Panc1 (cell line): ENCODE data around the gene SMIM24.

Experiments
- POLR2AphosphoS5 ChIP-seq: IDR thresholded peaks from 2 replicates; pipeline ENCODE4 v1.6.1; 2012; ENCODE audit warnings: mild to moderate bottlenecking, low read depth, low read length, moderate library complexity
- SIN3A ChIP-seq: IDR thresholded peaks from 2 replicates; pipeline ENCODE4 v1.6.1; 2012; ENCODE audit warnings: low read depth, mild to moderate bottlenecking, low read length, moderate library complexity, borderline replicate concordance; ENCODE audit not compliant: insufficient read depth
- TCF7L2 ChIP-seq: IDR thresholded peaks from 2 replicates; pipeline ENCODE4 v1.6.1; 2011; ENCODE audit warnings: mild to moderate bottlenecking, low read depth, low read length, inconsistent platforms
- TF ChIP-seq, protein P1 (sequence below): fragments of 450-650 bp; IDR thresholded peaks from 2 replicates; pipeline ENCODE4 v1.5.1; 2017; ENCODE audit warnings: mild to moderate bottlenecking
- TF ChIP-seq, protein P2 (sequence below), 2 experiments: IDR thresholded peaks; 2 replicates each; pipeline ENCODE4 v1.6.1; 2011 to 2012; ENCODE audit warnings: low read depth in 2 of 2, control low read depth in 1 of 2, low read length in 1 of 2, mild to moderate bottlenecking in 1 of 2, moderate library complexity in 1 of 2; ENCODE audit not compliant: insufficient read depth in 1 of 2

DNA sequence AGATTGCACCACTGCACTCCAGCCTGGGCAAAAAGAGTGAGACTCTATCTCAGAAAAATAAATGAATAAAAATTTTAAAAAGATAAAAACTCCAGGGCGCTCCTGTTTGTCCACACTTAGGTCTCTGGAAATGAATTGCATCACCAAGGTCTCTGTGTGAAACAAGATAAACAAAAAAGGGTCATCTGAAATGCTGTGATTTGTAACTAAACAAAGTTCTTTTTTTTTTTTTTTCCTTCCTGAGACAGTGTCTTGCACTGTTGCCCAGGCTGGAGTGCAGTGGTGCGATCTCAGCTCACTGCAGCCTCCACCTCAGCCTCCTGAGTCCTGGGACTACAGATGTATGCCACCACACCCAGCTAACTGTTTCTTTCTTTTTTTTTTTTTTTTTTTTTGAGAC lies 37.3 kb upstream of the SMIM24 start:
- TF ChIP-seq, protein P1, sequence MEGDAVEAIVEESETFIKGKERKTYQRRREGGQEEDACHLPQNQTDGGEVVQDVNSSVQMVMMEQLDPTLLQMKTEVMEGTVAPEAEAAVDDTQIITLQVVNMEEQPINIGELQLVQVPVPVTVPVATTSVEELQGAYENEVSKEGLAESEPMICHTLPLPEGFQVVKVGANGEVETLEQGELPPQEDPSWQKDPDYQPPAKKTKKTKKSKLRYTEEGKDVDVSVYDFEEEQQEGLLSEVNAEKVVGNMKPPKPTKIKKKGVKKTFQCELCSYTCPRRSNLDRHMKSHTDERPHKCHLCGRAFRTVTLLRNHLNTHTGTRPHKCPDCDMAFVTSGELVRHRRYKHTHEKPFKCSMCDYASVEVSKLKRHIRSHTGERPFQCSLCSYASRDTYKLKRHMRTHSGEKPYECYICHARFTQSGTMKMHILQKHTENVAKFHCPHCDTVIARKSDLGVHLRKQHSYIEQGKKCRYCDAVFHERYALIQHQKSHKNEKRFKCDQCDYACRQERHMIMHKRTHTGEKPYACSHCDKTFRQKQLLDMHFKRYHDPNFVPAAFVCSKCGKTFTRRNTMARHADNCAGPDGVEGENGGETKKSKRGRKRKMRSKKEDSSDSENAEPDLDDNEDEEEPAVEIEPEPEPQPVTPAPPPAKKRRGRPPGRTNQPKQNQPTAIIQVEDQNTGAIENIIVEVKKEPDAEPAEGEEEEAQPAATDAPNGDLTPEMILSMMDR: no peak
- TF ChIP-seq POLR2AphosphoS5 (no peak), SIN3A (no peak), TCF7L2 (no peak)
- TF ChIP-seq, protein P2, sequence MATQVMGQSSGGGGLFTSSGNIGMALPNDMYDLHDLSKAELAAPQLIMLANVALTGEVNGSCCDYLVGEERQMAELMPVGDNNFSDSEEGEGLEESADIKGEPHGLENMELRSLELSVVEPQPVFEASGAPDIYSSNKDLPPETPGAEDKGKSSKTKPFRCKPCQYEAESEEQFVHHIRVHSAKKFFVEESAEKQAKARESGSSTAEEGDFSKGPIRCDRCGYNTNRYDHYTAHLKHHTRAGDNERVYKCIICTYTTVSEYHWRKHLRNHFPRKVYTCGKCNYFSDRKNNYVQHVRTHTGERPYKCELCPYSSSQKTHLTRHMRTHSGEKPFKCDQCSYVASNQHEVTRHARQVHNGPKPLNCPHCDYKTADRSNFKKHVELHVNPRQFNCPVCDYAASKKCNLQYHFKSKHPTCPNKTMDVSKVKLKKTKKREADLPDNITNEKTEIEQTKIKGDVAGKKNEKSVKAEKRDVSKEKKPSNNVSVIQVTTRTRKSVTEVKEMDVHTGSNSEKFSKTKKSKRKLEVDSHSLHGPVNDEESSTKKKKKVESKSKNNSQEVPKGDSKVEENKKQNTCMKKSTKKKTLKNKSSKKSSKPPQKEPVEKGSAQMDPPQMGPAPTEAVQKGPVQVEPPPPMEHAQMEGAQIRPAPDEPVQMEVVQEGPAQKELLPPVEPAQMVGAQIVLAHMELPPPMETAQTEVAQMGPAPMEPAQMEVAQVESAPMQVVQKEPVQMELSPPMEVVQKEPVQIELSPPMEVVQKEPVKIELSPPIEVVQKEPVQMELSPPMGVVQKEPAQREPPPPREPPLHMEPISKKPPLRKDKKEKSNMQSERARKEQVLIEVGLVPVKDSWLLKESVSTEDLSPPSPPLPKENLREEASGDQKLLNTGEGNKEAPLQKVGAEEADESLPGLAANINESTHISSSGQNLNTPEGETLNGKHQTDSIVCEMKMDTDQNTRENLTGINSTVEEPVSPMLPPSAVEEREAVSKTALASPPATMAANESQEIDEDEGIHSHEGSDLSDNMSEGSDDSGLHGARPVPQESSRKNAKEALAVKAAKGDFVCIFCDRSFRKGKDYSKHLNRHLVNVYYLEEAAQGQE (IDR thresholded peaks at IDR 0.05; ENCODE audit: insufficient read depth in 1 of 2, low read depth in 2 of 2, low read length in 1 of 2): no peak
